Cardiac muscle cell (in vitro differentiated cells and primary cell): ENCODE results near the gene EMC6. TPM values are rescaled to one million over a fixed set of nuclear protein-coding genes. Genes with fewer than 3 reads are reported as not detected.

ENCODE experiments used
- DNase-seq, 2 donors: peaks; one replicate each; pipeline versions ENCODE4 v3.0.0 to v3.0.0-alpha.2; 2010 to 2017; ENCODE audit warnings: low read depth in 1 of 2, low spot score in 1 of 2
- H3K27ac ChIP-seq: fragments of 200-600 bp; sonication (generic); 2 replicates; pipeline ENCODE4 v1.5.1; 2016
- H3K27me3 ChIP-seq: fragments of 200-600 bp; sonication (generic); 2 replicates; pipeline ENCODE4 v1.6.0; 2016; ENCODE audit warnings: control low read depth
- H3K36me3 ChIP-seq: fragments of 200-600 bp; sonication (generic); 2 replicates; pipeline ENCODE4 v1.5.1; 2016; ENCODE audit warnings: control low read depth
- H3K4me1 ChIP-seq: fragments of 200-600 bp; sonication (generic); 2 replicates; pipeline ENCODE4 v1.8.1; 2017; ENCODE audit warnings: low read depth, mild to moderate bottlenecking, mixed run types
- H3K4me3 ChIP-seq: fragments of 200-600 bp; sonication (generic); 2 replicates; pipeline ENCODE4 v1.5.1; 2016; ENCODE audit warnings: mild to moderate bottlenecking
- H3K9me3 ChIP-seq: fragments of 200-600 bp; sonication (generic); 2 replicates; pipeline ENCODE4 v1.5.1; 2017; ENCODE audit warnings: low read depth, mild to moderate bottlenecking, control low read depth
- CTCF ChIP-seq: IDR thresholded peaks from 2 replicates; pipeline ENCODE4 v1.5.1; 2012; ENCODE audit warnings: low read depth, mild to moderate bottlenecking, low read length
- polyA plus RNA-seq: library from polyadenylated mRNA; unstranded; fragments of >200 nt; fragmentation: Nextera tagmentation; extraction: Ambion mirVana; gene quantifications from 2 replicates; pipeline ENCODE4 v1.2.1, GENCODE V29; 2016
- total RNA-seq: library from RNA; depleted of rRNA; stranded (reverse); fragments of >200 nt; gene quantifications from 2 replicates; pipeline ENCODE4 v1.2.3, GENCODE V29; 2016

The EMC6 gene
- total and polyA plus RNA-seq, 2 experiments from 2014 or later: 56.0 to 165 TPM

- H3K9me3 ChIP-seq: no peaks in the 10 kb centered on the region
- H3K4me1 ChIP-seq: peaks cover 12% of the 10 kb centered on the region
- H3K27ac ChIP-seq: no peak overlapping the region
- no peak for TF ChIP-seq CTCF
- DNase-seq: no peak
- H3K36me3 ChIP-seq: peaks cover 3% of the 10 kb centered on the region
- no peaks in the 10 kb centered on the region for H3K27me3 ChIP-seq
- no peak overlapping the region for H3K4me3 ChIP-seq
Measured at GRCh38 chr17:3645310-3645709, 23.3 kb upstream of the EMC6 start.

DNA sequence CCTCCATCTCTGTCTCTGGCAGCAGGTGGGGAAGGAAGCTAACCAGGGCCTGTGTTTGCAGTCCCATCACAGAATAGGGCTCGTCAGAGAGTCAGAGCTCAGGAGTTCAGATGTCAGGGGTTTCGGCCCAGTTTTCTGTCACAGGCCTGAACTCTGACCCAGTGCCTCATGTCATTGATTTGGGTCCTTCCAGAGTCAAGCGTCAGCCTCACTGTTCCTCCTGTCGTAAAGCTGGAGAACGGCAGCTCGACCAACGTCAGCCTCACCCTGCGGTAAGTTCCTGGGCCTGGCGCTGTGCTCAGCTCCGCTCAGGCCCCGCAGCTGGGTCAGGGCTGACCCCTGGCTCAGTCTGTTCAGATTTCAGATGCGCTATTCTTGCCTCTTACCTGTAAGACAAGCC is 21.4 kb upstream of the EMC6 start:
- Histone ChIP-seq H3K27ac (peak overlapping the region; percentile 57), H3K36me3 (peaks cover 3% of the 10 kb centered on the region), H3K27me3 (no peaks in the 10 kb centered on the region), H3K9me3 (no peaks in the 10 kb centered on the region), H3K4me3 (no peak overlapping the region), H3K4me1 (no peaks in the 10 kb centered on the region)
- TF ChIP-seq CTCF: no peak
- DNase-seq: no peak

GRCh38 chr17:3647769-3648555 is 20.6 kb upstream of the EMC6 start:
- Histone ChIP-seq H3K9me3 (no peaks in the 10 kb centered on the region), H3K36me3 (peaks cover 3% of the 10 kb centered on the region), H3K4me3 (no peak overlapping the region), H3K27me3 (no peaks in the 10 kb centered on the region), H3K4me1 (no peaks in the 10 kb centered on the region), H3K27ac (peak overlapping the region; percentile 57)
- peak; percentile 58 for TF ChIP-seq CTCF
- DNase-seq: peak; percentile 71 to 82

DNA sequence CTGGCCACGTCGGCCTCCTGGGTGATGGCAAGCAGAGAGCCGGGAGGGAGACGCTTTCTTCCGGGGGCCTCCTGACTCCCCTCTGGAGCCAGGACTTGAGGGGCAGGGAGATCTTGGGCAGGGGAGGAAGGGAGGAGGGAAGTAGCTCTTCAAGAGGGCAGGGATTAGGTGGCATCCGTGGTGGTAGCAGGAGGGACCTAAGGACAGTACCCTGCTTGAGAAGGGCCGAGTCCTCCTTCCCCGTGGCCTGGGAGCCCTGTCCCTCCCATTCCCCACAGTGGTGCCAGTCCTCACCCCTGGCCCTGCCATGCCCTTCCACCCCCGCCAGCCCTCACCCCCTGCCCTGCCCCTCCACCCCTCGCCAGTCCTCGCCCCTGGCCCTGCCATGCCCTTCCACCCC is 12.8 kb upstream of the EMC6 start:
- H3K27ac ChIP-seq: no peak overlapping the region
- no peaks in the 10 kb centered on the region for H3K9me3 ChIP-seq
- TF ChIP-seq CTCF: no peak
- no peak overlapping the region for H3K4me3 ChIP-seq
- H3K27me3 ChIP-seq: no peaks in the 10 kb centered on the region
- DNase-seq: no peak
- H3K4me1 ChIP-seq: peaks cover 14% of the 10 kb centered on the region
- H3K36me3 ChIP-seq: no peaks in the 10 kb centered on the region

GRCh38 chr17:3656353-3656752 is 12.3 kb upstream of the EMC6 start:
- no peaks in the 10 kb centered on the region for H3K27me3 ChIP-seq
- H3K4me1 ChIP-seq: peaks cover 20% of the 10 kb centered on the region
- no peaks in the 10 kb centered on the region for H3K36me3 ChIP-seq
- H3K9me3 ChIP-seq: no peaks in the 10 kb centered on the region
- H3K27ac ChIP-seq: no peak overlapping the region
- TF ChIP-seq CTCF: no peak
- H3K4me3 ChIP-seq: no peak overlapping the region
- no peak for DNase-seq
